C4-2B (cell line): Measurements from ENCODE around the gene RNU1-4.
"Not testable (repeated sequence)": the region's sequence is repeated elsewhere in the genome, so short reads cannot be mapped to it uniquely, and the experiment has no call there.

Experiments
- ZFX ChIP-seq: fragments of 450-650 bp; IDR thresholded peaks from 2 replicates; pipeline ENCODE4 v1.6.1; 2017
- TF ChIP-seq, protein P1 (sequence below): fragments of 450-650 bp; conservative IDR thresholded peaks from 2 replicates; pipeline ENCODE4 v1.5.1; 2017; ENCODE audit warnings: mild to moderate bottlenecking

DNA sequence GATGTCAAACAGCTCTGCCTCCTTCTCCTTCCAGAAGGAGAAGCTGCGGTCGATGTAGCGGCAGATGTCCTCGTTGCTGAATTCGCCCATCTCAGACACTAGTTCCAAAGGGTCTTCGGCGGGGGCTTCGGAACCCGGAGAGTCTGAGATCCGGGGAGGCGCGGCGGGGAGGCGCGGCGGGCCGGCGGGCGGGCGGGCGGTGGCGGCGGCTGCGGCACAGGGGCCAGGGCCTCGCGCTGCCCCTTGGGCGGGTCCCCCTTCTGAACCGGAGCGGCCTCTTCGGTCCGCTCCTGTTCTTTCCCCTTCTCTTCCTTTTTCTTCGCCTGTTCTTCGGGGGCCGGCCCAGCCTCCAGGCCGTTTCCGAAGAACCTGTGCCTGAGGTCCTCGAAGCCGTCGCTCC is 48.0 kb upstream of the RNU1-4 start:
- TF ChIP-seq, protein P1, sequence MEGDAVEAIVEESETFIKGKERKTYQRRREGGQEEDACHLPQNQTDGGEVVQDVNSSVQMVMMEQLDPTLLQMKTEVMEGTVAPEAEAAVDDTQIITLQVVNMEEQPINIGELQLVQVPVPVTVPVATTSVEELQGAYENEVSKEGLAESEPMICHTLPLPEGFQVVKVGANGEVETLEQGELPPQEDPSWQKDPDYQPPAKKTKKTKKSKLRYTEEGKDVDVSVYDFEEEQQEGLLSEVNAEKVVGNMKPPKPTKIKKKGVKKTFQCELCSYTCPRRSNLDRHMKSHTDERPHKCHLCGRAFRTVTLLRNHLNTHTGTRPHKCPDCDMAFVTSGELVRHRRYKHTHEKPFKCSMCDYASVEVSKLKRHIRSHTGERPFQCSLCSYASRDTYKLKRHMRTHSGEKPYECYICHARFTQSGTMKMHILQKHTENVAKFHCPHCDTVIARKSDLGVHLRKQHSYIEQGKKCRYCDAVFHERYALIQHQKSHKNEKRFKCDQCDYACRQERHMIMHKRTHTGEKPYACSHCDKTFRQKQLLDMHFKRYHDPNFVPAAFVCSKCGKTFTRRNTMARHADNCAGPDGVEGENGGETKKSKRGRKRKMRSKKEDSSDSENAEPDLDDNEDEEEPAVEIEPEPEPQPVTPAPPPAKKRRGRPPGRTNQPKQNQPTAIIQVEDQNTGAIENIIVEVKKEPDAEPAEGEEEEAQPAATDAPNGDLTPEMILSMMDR, result not testable (repeated sequence)
- not testable (repeated sequence) for TF ChIP-seq ZFX
